Endodermal cell (in vitro differentiated cells): ENCODE data around the gene F7. TPM values are rescaled to one million over a fixed set of nuclear protein-coding genes. Genes with fewer than 3 reads are reported as not detected.

Experiments used
- DNase-seq: peaks from one replicate; pipeline ENCODE4 v3.0.0-alpha.2; 2017
- H3K27ac ChIP-seq: 2 replicates; pipeline ENCODE4 v1.5.1; 2013; ENCODE audit warnings: mild to moderate bottlenecking, low read depth, low read length, moderate library complexity
- H3K27me3 ChIP-seq: 2 replicates; pipeline ENCODE4 v1.6.1; 2013; ENCODE audit warnings: mild to moderate bottlenecking, low read length, moderate library complexity; ENCODE audit not compliant: insufficient read depth, control insufficient read depth, poor library complexity, severe bottlenecking
- H3K36me3 ChIP-seq: 2 replicates; pipeline ENCODE4 v1.7.0; 2013; ENCODE audit warnings: mild to moderate bottlenecking, low read length, moderate library complexity; ENCODE audit not compliant: control insufficient read depth, insufficient read depth
- H3K4me1 ChIP-seq: one replicate; pipeline ENCODE4 v1.7.0; 2013; ENCODE audit warnings: low read length; ENCODE audit not compliant: control insufficient read depth, insufficient read depth
- H3K4me3 ChIP-seq: 2 replicates; pipeline ENCODE4 v1.5.1; 2013; ENCODE audit warnings: mild to moderate bottlenecking, low read length, moderate library complexity
- H3K9ac ChIP-seq: 2 replicates; pipeline ENCODE4 v1.6.1; 2013; ENCODE audit warnings: mild to moderate bottlenecking, low read length, moderate library complexity; ENCODE audit not compliant: poor library complexity, severe bottlenecking; ENCODE audit errors: extremely low read depth
- H3K9me3 ChIP-seq: 2 replicates; pipeline ENCODE4 v1.6.1; 2013; ENCODE audit warnings: mild to moderate bottlenecking, low read length, moderate library complexity; ENCODE audit not compliant: control insufficient read depth
- H3K27ac Mint-ChIP-seq: 2 replicates; pipeline ENCODE4 v1.8.0; 2020; ENCODE audit warnings: mixed read lengths
- H3K27me3 Mint-ChIP-seq: 2 replicates; pipeline ENCODE4 v1.8.0; 2021; ENCODE audit warnings: mild to moderate bottlenecking, mixed read lengths; ENCODE audit not compliant: insufficient read depth
- H3K36me3 Mint-ChIP-seq: 2 replicates; pipeline ENCODE4 v1.8.0; 2020; ENCODE audit warnings: low read depth, mixed read lengths
- H3K4me1 Mint-ChIP-seq: 2 replicates; pipeline ENCODE4 v1.8.0; 2020; ENCODE audit warnings: mixed read lengths
- H3K4me3 Mint-ChIP-seq: 2 replicates; pipeline ENCODE4 v1.8.0; 2020; ENCODE audit warnings: mild to moderate bottlenecking, moderate library complexity, mixed read lengths
- H3K9me3 Mint-ChIP-seq: 2 replicates; pipeline ENCODE4 v1.8.0; 2020; ENCODE audit warnings: mild to moderate bottlenecking, mixed read lengths
- CTCF ChIP-seq: fragments of 200-600 bp; sonication (generic); conservative IDR thresholded peaks from 2 replicates; pipeline ENCODE4 v1.5.0; 2021; ENCODE audit warnings: antibody characterized with exemption, mild to moderate bottlenecking
- WGBS, 2 experiments: methylation state at CpG; one replicate each; pipeline versions ENCODE4 v1.1.5 to v1.1.7; 2013; ENCODE audit warnings: missing lambda C conversion rate in 2 of 2, mixed read lengths in 1 of 2; ENCODE audit not compliant: insufficient coverage in 1 of 2, insufficient read length in 1 of 2; 5-methylcytosine and 5-hydroxymethylcytosine counted together
- total RNA-seq, 2 donors: library from RNA; stranded (reverse); fragmentation: NEBNext Ultra II Directional in 1 of 2; extraction: Animal tissue kit (Norgen Biotek cat#: 25700) in 1 of 2; gene quantifications; 2 replicates in 1 of 2; 3 replicates in 1 of 2; pipeline ENCODE4 v1.2.1, GENCODE V29; 2021

The F7 gene
- total RNA-seq, 2 donors from 2014 or later, result 4.7 to 6.4 TPM

GRCh38 chr13:113168211-113168610, 62.6 kb downstream of the F7 start:
- Mint-ChIP-seq H3K36me3 (peaks cover 63% of the 10 kb centered on the region), H3K9me3 (peaks cover 12% of the 10 kb centered on the region), H3K4me3 (no peak overlapping the region), H3K27me3 (no peaks in the 10 kb centered on the region), H3K27ac (no peak overlapping the region), H3K4me1 (peaks cover 39% of the 10 kb centered on the region)
- Histone ChIP-seq H3K9ac (no peak overlapping the region), H3K4me1 (peaks cover 20% of the 10 kb centered on the region), H3K27me3 (no peaks in the 10 kb centered on the region), H3K9me3 (peaks cover 12% of the 10 kb centered on the region), H3K4me3 (no peak overlapping the region), H3K27ac (no peak overlapping the region), H3K36me3 (peaks cover 45% of the 10 kb centered on the region)
- no peak for TF ChIP-seq CTCF
- 94 to 97% methylated on average over 6 to 7 of the region's 7 CpGs for WGBS, 2 experiments
- DNase-seq, result no peak

GRCh38 chr13:113169277-113170272, 64.0 kb downstream of the F7 start:
- H3K27me3 ChIP-seq, result no peaks in the 10 kb centered on the region
- Mint-ChIP-seq H3K27ac (peak overlapping the region; percentile 93), H3K4me1 (peaks cover 28% of the 10 kb centered on the region), H3K9me3 (peaks cover 12% of the 10 kb centered on the region), H3K27me3 (no peaks in the 10 kb centered on the region), H3K4me3 (peak overlapping the region; percentile 18), H3K36me3 (peaks cover 64% of the 10 kb centered on the region)
- peaks cover 56% of the 10 kb centered on the region for H3K36me3 ChIP-seq
- H3K4me3 ChIP-seq, result peak overlapping the region; percentile 41
- DNase-seq, result no peak
- WGBS, 2 experiments, result 82 to 93% methylated on average over 10 to 12 of the region's 13 CpGs
- no peak overlapping the region for H3K9ac ChIP-seq
- no peak overlapping the region for H3K27ac ChIP-seq
- TF ChIP-seq CTCF, result no peak
- H3K9me3 ChIP-seq, result peaks cover 12% of the 10 kb centered on the region
- peaks cover 18% of the 10 kb centered on the region for H3K4me1 ChIP-seq

Other genes starting within 250 kb of the F7 start
- gene MCF2L, start 136.6 kb upstream of the F7 start, total RNA-seq, result 10 to 100 TPM; 48.0 to 49.9 TPM
- gene F10, start 17.0 kb downstream of the F7 start, total RNA-seq, result 10 to 100 TPM; 18.7 to 32.4 TPM
- under 1 TPM; 0.40 to 0.84 TPM for gene PROZ, start 52.9 kb downstream of the F7 start, total RNA-seq
- 10 to 100 TPM; 70.5 to 71.7 TPM for gene PCID2, start 102.9 kb downstream of the F7 start, total RNA-seq
- 10 to 100 TPM; 92.9 to 99.4 TPM for gene CUL4A, start 103.8 kb downstream of the F7 start, total RNA-seq
- gene LAMP1, start 191.4 kb downstream of the F7 start, total RNA-seq, result 100 to 1,000 TPM; 153 to 160 TPM